Colonic mucosa (tissue), 4 donors: ENCODE measurements around the gene DNMT1. TPM values are rescaled to one million over a fixed set of nuclear protein-coding genes. Genes with fewer than 3 reads are reported as not detected.

ENCODE experiments used
- DNase-seq: peaks from one replicate; pipeline ENCODE4 v3.0.0-alpha.2; 2020
- H3K27ac ChIP-seq: fragments of 200-600 bp; one replicate; pipeline ENCODE4 v1.8.0; 2021
- H3K27me3 ChIP-seq: fragments of 200-600 bp; one replicate; pipeline ENCODE4 v1.8.0; 2021
- H3K36me3 ChIP-seq: fragments of 200-600 bp; one replicate; pipeline ENCODE4 v1.8.0; 2021
- H3K4me1 ChIP-seq: fragments of 200-600 bp; one replicate; pipeline ENCODE4 v1.8.0; 2021; ENCODE audit warnings: mild to moderate bottlenecking
- H3K4me3 ChIP-seq: fragments of 200-600 bp; one replicate; pipeline ENCODE4 v1.8.0; 2021
- H3K9ac ChIP-seq, 2 donors: one replicate each; pipeline ENCODE4 v1.7.0; 2013; ENCODE audit warnings: control low read depth in 2 of 2, low read depth in 2 of 2, low read length in 2 of 2
- H3K9me3 ChIP-seq: fragments of 200-600 bp; one replicate; pipeline ENCODE4 v1.8.0; 2021
- intact Hi-C: fragments of 100-400 bp; cut with DNase I; formaldehyde crosslinking; loops from one replicate; pipeline ENCODE4 v1.14.1; 2022
- total RNA-seq, 2 donors: library from RNA; stranded (reverse); fragmentation: NEBNext Ultra II Directional in 1 of 2; extraction: Animal tissue kit (Norgen Biotek cat#: 25700) in 1 of 2; gene quantifications; one replicate each; pipeline ENCODE4 v1.2.1, GENCODE V29; 2021
- TF ChIP-seq, protein P1 (sequence below): fragments of 200-600 bp; IDR thresholded peaks from one replicate; pipeline ENCODE4 v1.8.0; 2022; ENCODE audit warnings: antibody characterized with exemption, mild to moderate bottlenecking
- donor health status: healthy.
- donor health status: DM: no; HTN: no; CAD: no.
- donor health status: DM: no; HTN: no; CAD: no.

Gene DNMT1
- total RNA-seq, 2 donors from 2014 or later = 36.3 to 139 TPM

- no peak overlapping the region for H3K9ac ChIP-seq
- H3K27me3 ChIP-seq = no peaks in the 10 kb centered on the region
- TF ChIP-seq, protein P1, sequence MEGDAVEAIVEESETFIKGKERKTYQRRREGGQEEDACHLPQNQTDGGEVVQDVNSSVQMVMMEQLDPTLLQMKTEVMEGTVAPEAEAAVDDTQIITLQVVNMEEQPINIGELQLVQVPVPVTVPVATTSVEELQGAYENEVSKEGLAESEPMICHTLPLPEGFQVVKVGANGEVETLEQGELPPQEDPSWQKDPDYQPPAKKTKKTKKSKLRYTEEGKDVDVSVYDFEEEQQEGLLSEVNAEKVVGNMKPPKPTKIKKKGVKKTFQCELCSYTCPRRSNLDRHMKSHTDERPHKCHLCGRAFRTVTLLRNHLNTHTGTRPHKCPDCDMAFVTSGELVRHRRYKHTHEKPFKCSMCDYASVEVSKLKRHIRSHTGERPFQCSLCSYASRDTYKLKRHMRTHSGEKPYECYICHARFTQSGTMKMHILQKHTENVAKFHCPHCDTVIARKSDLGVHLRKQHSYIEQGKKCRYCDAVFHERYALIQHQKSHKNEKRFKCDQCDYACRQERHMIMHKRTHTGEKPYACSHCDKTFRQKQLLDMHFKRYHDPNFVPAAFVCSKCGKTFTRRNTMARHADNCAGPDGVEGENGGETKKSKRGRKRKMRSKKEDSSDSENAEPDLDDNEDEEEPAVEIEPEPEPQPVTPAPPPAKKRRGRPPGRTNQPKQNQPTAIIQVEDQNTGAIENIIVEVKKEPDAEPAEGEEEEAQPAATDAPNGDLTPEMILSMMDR = no peak
- no peak overlapping the region for H3K27ac ChIP-seq
- H3K9me3 ChIP-seq = no peaks in the 10 kb centered on the region
- intact Hi-C loops = no loop called here
- DNase-seq = no peak
- H3K4me1 ChIP-seq = no peaks in the 10 kb centered on the region
- no peak overlapping the region for H3K4me3 ChIP-seq
- H3K36me3 ChIP-seq = no peaks in the 10 kb centered on the region
Measured at GRCh38 chr19:10217085-10217484, 22.3 kb upstream of the DNMT1 start.

DNA sequence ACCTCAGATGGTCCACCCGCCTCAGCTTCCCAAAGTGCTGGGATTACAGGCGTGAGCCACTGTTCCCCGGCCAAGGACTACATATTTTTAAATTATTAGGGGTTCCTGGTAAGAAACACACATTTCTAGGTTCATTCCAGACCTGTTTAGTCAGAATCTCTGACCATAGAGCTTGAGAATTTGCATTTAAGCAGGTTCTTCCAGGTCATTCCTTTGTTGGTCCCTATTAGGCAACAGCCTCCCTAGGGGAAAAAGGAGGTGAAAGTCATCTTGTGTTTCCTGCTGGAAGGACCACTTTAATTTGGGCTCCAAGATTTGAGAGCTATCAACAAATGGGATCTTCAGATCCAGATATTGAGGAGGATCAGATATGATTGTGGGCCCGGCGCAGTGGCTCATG is 20.0 kb upstream of the DNMT1 start:
- H3K4me3 ChIP-seq = no peak overlapping the region
- intact Hi-C loops = no loop called here
- no peaks in the 10 kb centered on the region for H3K36me3 ChIP-seq
- no peaks in the 10 kb centered on the region for H3K4me1 ChIP-seq
- no peak for DNase-seq
- no peak overlapping the region for H3K9ac ChIP-seq
- no peaks in the 10 kb centered on the region for H3K27me3 ChIP-seq
- no peaks in the 10 kb centered on the region for H3K9me3 ChIP-seq
- no peak overlapping the region for H3K27ac ChIP-seq
- TF ChIP-seq, protein P1 = no peak

- Histone ChIP-seq H3K36me3 (no peaks in the 10 kb centered on the region), H3K4me3 (no peak overlapping the region), H3K27me3 (no peaks in the 10 kb centered on the region), H3K9me3 (no peaks in the 10 kb centered on the region), H3K4me1 (no peaks in the 10 kb centered on the region), H3K27ac (no peak overlapping the region), H3K9ac (no peak overlapping the region)
- DNase-seq = no peak
- intact Hi-C loops = no loop called here
- TF ChIP-seq, protein P1 = no peak
Measured at GRCh38 chr19:10211691-10212090, 16.9 kb upstream of the DNMT1 start.

- TF ChIP-seq, protein P1 = no peak
- no peak overlapping the region for H3K9ac ChIP-seq
- no peaks in the 10 kb centered on the region for H3K27me3 ChIP-seq
- H3K4me1 ChIP-seq = no peaks in the 10 kb centered on the region
- DNase-seq = no peak
- no peaks in the 10 kb centered on the region for H3K9me3 ChIP-seq
- intact Hi-C loops = no loop called here
- H3K4me3 ChIP-seq = no peak overlapping the region
- H3K27ac ChIP-seq = no peak overlapping the region
- H3K36me3 ChIP-seq = no peaks in the 10 kb centered on the region
Measured at GRCh38 chr19:10211061-10211460, 16.3 kb upstream of the DNMT1 start.

DNA sequence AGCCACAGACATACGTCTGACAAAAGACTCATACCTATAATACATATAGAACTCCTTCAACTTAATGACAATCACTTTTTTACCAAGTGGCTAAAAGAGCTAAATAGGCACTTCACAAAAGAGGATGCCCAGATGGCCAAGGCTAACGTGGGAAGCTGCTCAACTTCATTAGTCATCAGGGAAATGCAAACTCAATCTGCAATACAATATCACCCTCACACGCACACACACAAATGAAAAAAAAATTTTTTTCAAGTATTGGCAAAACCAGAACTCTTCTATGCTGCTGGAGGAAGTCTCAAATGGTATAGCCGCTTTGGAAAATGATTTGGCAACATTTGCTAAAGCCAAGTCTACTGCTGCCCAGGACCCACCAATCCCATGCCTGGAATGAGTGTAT is 14.6 kb upstream of the DNMT1 start:
- H3K4me1 ChIP-seq = no peaks in the 10 kb centered on the region
- intact Hi-C loops = no loop called here
- H3K36me3 ChIP-seq = no peaks in the 10 kb centered on the region
- no peaks in the 10 kb centered on the region for H3K9me3 ChIP-seq
- no peak for DNase-seq
- no peaks in the 10 kb centered on the region for H3K27me3 ChIP-seq
- TF ChIP-seq, protein P1 = no peak
- H3K9ac ChIP-seq = no peak overlapping the region
- H3K27ac ChIP-seq = no peak overlapping the region
- H3K4me3 ChIP-seq = no peak overlapping the region

DNA sequence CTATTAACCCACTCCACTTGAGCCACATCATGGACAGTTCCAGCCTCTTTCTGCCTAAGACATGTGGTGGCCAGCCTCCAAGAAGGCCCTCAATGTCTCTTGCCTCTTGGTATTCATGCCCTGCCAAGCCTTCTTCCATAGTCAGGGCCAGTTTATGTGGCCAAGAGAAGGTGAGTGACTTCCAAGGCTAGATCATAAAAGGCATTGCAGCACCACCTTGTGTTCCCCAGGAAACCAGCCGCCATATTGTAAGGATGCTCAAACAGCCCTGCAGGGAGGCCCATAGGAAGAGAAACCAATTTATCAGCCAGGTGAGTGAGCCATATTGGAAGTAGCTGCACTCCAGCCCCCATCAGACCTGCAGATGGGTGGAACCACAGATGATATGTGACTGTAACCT is 12.3 kb upstream of the DNMT1 start:
- Histone ChIP-seq H3K4me1 (no peaks in the 10 kb centered on the region), H3K27me3 (no peaks in the 10 kb centered on the region), H3K4me3 (no peak overlapping the region), H3K27ac (no peak overlapping the region), H3K9ac (no peak overlapping the region), H3K36me3 (no peaks in the 10 kb centered on the region), H3K9me3 (no peaks in the 10 kb centered on the region)
- TF ChIP-seq, protein P1 = no peak
- no peak for DNase-seq
- intact Hi-C loops = no loop called here
